PC-3 (cell line): ENCODE measurements around the gene CAPSL. TPM values are rescaled to one million over a fixed set of nuclear protein-coding genes. Genes with fewer than 3 reads are reported as not detected.

Experiments
- ATAC-seq: fragments of 200-7000 bp; cut with Tn5 transposase; 2 replicates; pipeline ENCODE4 v1.9.1; 2020; ENCODE audit warnings: mild to moderate bottlenecking, moderate library complexity
- BruUV-seq: library from RNA; stranded (reverse); fragments of 400-500 nt; replicated peaks from 2 replicates; lab custom pipeline; 2021; lab: Mats Ljungman, UMichigan
- CTCF ChIA-PET: fragments of 300-600 bp; sonication (Branson Sonifier 250); formaldehyde crosslinking; loops from one replicate; lab custom pipeline; 2022; ENCODE audit warnings: antibody characterized with exemption; lab: Charles Lee
- POLR2A ChIA-PET: fragments of 300-600 bp; sonication (Branson Sonifier 250); formaldehyde crosslinking; loops from one replicate; lab custom pipeline; 2022; ENCODE audit warnings: antibody characterized with exemption; ENCODE audit not compliant: unreplicated experiment; lab: Charles Lee
- DNase-seq: peaks from one replicate; pipeline ENCODE4 v3.0.0-alpha.2; 2015
- H2AFZ ChIP-seq: fragments of 300-600 bp; sonication (generic); 2 replicates; pipeline ENCODE4 v1.6.0; 2016; ENCODE audit warnings: antibody characterized with exemption, low read length
- H3F3A ChIP-seq: fragments of 300-600 bp; sonication (generic); one replicate; pipeline ENCODE4 v1.6.0; 2017; ENCODE audit warnings: antibody characterized with exemption, low read length, control low read depth, mild to moderate bottlenecking; ENCODE audit not compliant: unreplicated experiment
- H3K27ac ChIP-seq: fragments of 300-600 bp; sonication (generic); 2 replicates; pipeline ENCODE4 v1.5.1; 2016; ENCODE audit warnings: mild to moderate bottlenecking, low read length
- H3K27me3 ChIP-seq: fragments of 300-600 bp; sonication (generic); 2 replicates; pipeline ENCODE4 v1.6.1; 2016; ENCODE audit warnings: low read length, mixed read lengths
- H3K36me3 ChIP-seq: fragments of 300-600 bp; sonication (generic); 2 replicates; pipeline ENCODE4 v1.6.1; 2016; ENCODE audit warnings: low read depth, mixed run types, low read length, mixed read lengths
- H3K4me1 ChIP-seq: fragments of 300-600 bp; sonication (generic); 2 replicates; pipeline ENCODE4 v1.5.1; 2016; ENCODE audit warnings: low read length; ENCODE audit not compliant: insufficient read depth
- H3K4me2 ChIP-seq: fragments of 300-600 bp; sonication (generic); 2 replicates; pipeline ENCODE4 v1.6.0; 2016; ENCODE audit warnings: low read length
- H3K4me3 ChIP-seq: fragments of 300-600 bp; sonication (generic); 2 replicates; pipeline ENCODE4 v1.5.1; 2016; ENCODE audit warnings: mild to moderate bottlenecking, low read length, mixed read lengths
- H3K79me2 ChIP-seq: fragments of 300-600 bp; sonication (generic); 2 replicates; pipeline ENCODE4 v1.6.1; 2017; ENCODE audit warnings: low read length, mixed read lengths
- H3K9ac ChIP-seq: fragments of 300-600 bp; sonication (generic); 2 replicates; pipeline ENCODE4 v1.6.0; 2016; ENCODE audit warnings: mild to moderate bottlenecking, low read length
- H3K9me2 ChIP-seq: fragments of 300-600 bp; sonication (generic); replicated peaks from 2 replicates; pipeline ENCODE4 v1.6.1; 2016; ENCODE audit warnings: mixed run types, low read length, mixed read lengths
- H3K9me3 ChIP-seq: fragments of 300-600 bp; sonication (generic); 2 replicates; pipeline ENCODE4 v1.6.1; 2016; ENCODE audit warnings: low read length, mixed read lengths
- H4K20me1 ChIP-seq: fragments of 300-600 bp; sonication (generic); 2 replicates; pipeline ENCODE4 v1.6.1; 2016; ENCODE audit warnings: low read length, mixed read lengths
- CTCF ChIP-seq: fragments of 300-600 bp; sonication (generic); conservative IDR thresholded peaks from 2 replicates; pipeline ENCODE4 v1.5.1; 2017; ENCODE audit warnings: antibody characterized with exemption, low read depth, mild to moderate bottlenecking, low read length
- EZH2 ChIP-seq: fragments of 300-600 bp; sonication (generic); IDR thresholded peaks from one replicate; pipeline ENCODE4 v1.6.1; 2017; ENCODE audit warnings: antibody characterized with exemption, mild to moderate bottlenecking, low read length; ENCODE audit not compliant: unreplicated experiment
- EZH2phosphoT487 ChIP-seq: fragments of 300-600 bp; sonication (generic); IDR thresholded peaks from 2 replicates; pipeline ENCODE4 v1.6.1; 2018; ENCODE audit warnings: mild to moderate bottlenecking, antibody characterized with exemption, low read length, borderline replicate concordance
- intact Hi-C: fragments of 100-400 bp; cut with micrococcal nuclease; formaldehyde crosslinking; loops from 2 replicates; pipeline ENCODE4 v1.9.0; 2023
- total RNA-seq: library from RNA; depleted of rRNA; stranded (reverse); fragments of >200 nt; gene quantifications from 2 replicates; pipeline ENCODE4 v1.2.3, GENCODE V29; 2014

The CAPSL gene
- total RNA-seq, 1 experiment from 2014 or later, result 0.11 TPM

GRCh38 chr5:35860686-35861085 is 77.7 kb downstream of the CAPSL start:
- no peak overlapping the region for H3K4me3 ChIP-seq
- no peaks in the 10 kb centered on the region for H3K9me3 ChIP-seq
- no peak overlapping the region for H3K9ac ChIP-seq
- ChIA-PET CTCF (no interaction called here), POLR2A (no interaction called here)
- H3K27me3 ChIP-seq, result no peaks in the 10 kb centered on the region
- no peak for TF ChIP-seq EZH2phosphoT487
- TF ChIP-seq EZH2, result no peak
- TF ChIP-seq CTCF, result no peak
- no peaks in the 10 kb centered on the region for H4K20me1 ChIP-seq
- no peaks in the 10 kb centered on the region for H3K9me2 ChIP-seq
- intact Hi-C loops, result no loop called here
- no TSS peak for BruUV-seq
- no peak overlapping the region for H3K27ac ChIP-seq
- peaks cover 4% of the 10 kb centered on the region for H3F3A ChIP-seq
- H2AFZ ChIP-seq, result no peak overlapping the region
- peaks cover 50% of the 10 kb centered on the region for H3K4me1 ChIP-seq
- H3K79me2 ChIP-seq, result peaks cover 22% of the 10 kb centered on the region
- no peak for ATAC-seq
- H3K4me2 ChIP-seq, result no peak overlapping the region
- no peak for DNase-seq
- H3K36me3 ChIP-seq, result 0 out of 2 replicates have a peak, but pooled peaks cover 16% of the 10 kb centered on the region

GRCh38 chr5:35859101-35859661 is 79.2 kb downstream of the CAPSL start:
- Histone ChIP-seq H4K20me1 (no peaks in the 10 kb centered on the region), H3K4me1 (peaks cover 63% of the 10 kb centered on the region), H3K9me3 (no peaks in the 10 kb centered on the region), H3K4me3 (peak overlapping the region; percentile 36; the same call in 1 of the 2 replicates), H3K27me3 (no peaks in the 10 kb centered on the region), H2AFZ (peak overlapping the region; percentile 19; the same call in 1 of the 2 replicates), H3K79me2 (peaks cover 22% of the 10 kb centered on the region), H3K9me2 (no peaks in the 10 kb centered on the region), H3K4me2 (peak overlapping the region; percentile 76), H3F3A (peaks cover 7% of the 10 kb centered on the region), H3K9ac (peak overlapping the region; percentile 68; the same call in 1 of the 2 replicates), H3K27ac (peak overlapping the region; percentile 91), H3K36me3 (0 out of 2 replicates have a peak, but pooled peaks cover 12% of the 10 kb centered on the region)
- TF ChIP-seq EZH2 (no peak), CTCF (no peak), EZH2phosphoT487 (no peak)
- no TSS peak for BruUV-seq
- ChIA-PET CTCF (no interaction called here), POLR2A (interaction anchor here (0.6 to 0.7 kb wide), 3 partner anchors 11 to 332 kb away, joined by 3 to 7 read pairs (median 4); no protein-coding TSS in a partner anchor)
- intact Hi-C loops, result loop anchor here (2.0 to 5.0 kb wide), 4 partner anchors 80 to 242 kb away; partner anchors contain the start of gene SPEF2
- no peak for ATAC-seq
- peak; percentile 55 for DNase-seq
